ENCODE results near the gene COMMD1. TPM values are rescaled to one million over a fixed set of nuclear protein-coding genes. Genes with fewer than 3 reads are reported as not detected.

COMMD1 gene
- total RNA-seq, 1 donor from 2014 or later, result 43.6 TPM

- Mint-ChIP-seq H3K27ac (no peak overlapping the region), H3K4me3 (no peak overlapping the region), H3K36me3 (no peaks in the 10 kb centered on the region), H3K4me1 (ENCODE audit: unreplicated experiment) (peaks cover 26% of the 10 kb centered on the region), H3K27me3 (no peaks in the 10 kb centered on the region), H3K9me3 (no peaks in the 10 kb centered on the region)
- DNase-seq (ENCODE audit: extremely low spot score, unreplicated experiment), result no peak
- no peak for TF ChIP-seq CTCF (conservative IDR thresholded peaks at IDR 0.05)
Observed at GRCh38 chr2:62054029-62054791, 148.7 kb downstream of the COMMD1 start.

GRCh38 chr2:62054916-62055450, 149.5 kb downstream of the COMMD1 start:
- Mint-ChIP-seq H3K9me3 (peaks cover 3% of the 10 kb centered on the region), H3K27me3 (no peaks in the 10 kb centered on the region), H3K4me1 (ENCODE audit: unreplicated experiment) (peaks cover 20% of the 10 kb centered on the region), H3K36me3 (no peaks in the 10 kb centered on the region), H3K27ac (no peak overlapping the region), H3K4me3 (no peak overlapping the region)
- DNase-seq (ENCODE audit: extremely low spot score, unreplicated experiment), result no peak
- no peak for TF ChIP-seq CTCF (conservative IDR thresholded peaks at IDR 0.05)

- H3K27ac Mint-ChIP-seq, result no peak overlapping the region
- peaks cover 11% of the 10 kb centered on the region for H3K4me1 Mint-ChIP-seq (ENCODE audit: unreplicated experiment)
- H3K36me3 Mint-ChIP-seq, result no peaks in the 10 kb centered on the region
- TF ChIP-seq CTCF (conservative IDR thresholded peaks at IDR 0.05), result no peak
- H3K9me3 Mint-ChIP-seq, result peaks cover 3% of the 10 kb centered on the region
- H3K27me3 Mint-ChIP-seq, result no peaks in the 10 kb centered on the region
- no peak overlapping the region for H3K4me3 Mint-ChIP-seq
- DNase-seq (ENCODE audit: extremely low spot score, unreplicated experiment), result no peak
Observed at GRCh38 chr2:62055724-62056336, 150.4 kb downstream of the COMMD1 start.

- TF ChIP-seq CTCF (conservative IDR thresholded peaks at IDR 0.05), result no peak
- Mint-ChIP-seq H3K27ac (no peak overlapping the region), H3K36me3 (no peaks in the 10 kb centered on the region), H3K4me1 (ENCODE audit: unreplicated experiment) (peaks cover 9% of the 10 kb centered on the region), H3K27me3 (no peaks in the 10 kb centered on the region), H3K9me3 (peaks cover 3% of the 10 kb centered on the region), H3K4me3 (no peak overlapping the region)
- no peak for DNase-seq (ENCODE audit: extremely low spot score, unreplicated experiment)
Observed at GRCh38 chr2:62056341-62056740, 150.9 kb downstream of the COMMD1 start.

GRCh38 chr2:62065243-62065642, 159.8 kb downstream of the COMMD1 start:
- TF ChIP-seq CTCF (conservative IDR thresholded peaks at IDR 0.05), result no peak

More at GRCh38 chr2:62065243-62065642, 159.8 kb downstream of the COMMD1 start:
- Mint-ChIP-seq H3K27me3 (no peaks in the 10 kb centered on the region), H3K27ac (no peak overlapping the region), H3K4me1 (ENCODE audit: unreplicated experiment) (no peaks in the 10 kb centered on the region), H3K4me3 (no peak overlapping the region), H3K36me3 (no peaks in the 10 kb centered on the region), H3K9me3 (no peaks in the 10 kb centered on the region)
- no peak for DNase-seq (ENCODE audit: extremely low spot score, unreplicated experiment)

All from type B pancreatic cell (in vitro differentiated cells).